ENCODE data around the gene GGT5.

The GGT5 gene

DNA sequence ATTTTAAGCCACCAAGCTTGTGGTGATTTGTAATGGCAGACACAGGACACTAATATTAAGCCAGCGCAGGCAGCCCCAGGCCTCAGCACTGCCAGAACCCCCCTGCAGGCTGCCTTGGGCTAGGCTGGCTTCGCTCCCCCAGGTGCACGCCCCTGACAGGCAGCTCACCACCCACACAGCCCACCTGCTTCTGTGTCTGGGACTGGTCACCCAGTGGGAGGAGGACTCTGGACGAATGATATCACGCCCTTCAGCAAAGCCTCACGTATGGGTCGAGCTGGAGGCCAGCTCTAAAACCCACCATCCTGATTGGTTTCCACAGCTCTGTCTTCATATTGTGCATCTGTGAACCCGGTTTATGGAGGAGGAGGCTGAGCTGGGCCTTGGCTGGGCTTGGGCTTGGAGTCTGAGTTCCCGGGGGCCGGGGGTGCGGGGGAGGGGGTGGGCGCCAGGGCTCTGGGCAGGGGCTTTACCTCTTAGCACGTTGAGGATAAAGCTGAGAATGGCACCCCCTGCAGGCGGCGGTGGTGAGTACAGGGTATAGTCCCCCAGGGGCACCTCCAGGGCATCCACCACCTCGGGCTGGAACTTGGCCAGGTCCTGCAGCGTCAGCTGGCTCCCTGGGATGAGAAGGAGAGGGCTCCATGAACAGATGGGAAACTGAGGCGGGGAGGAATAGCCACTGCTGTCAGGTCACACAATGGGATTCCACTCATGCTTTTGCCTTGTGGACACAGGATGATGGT is 13.8 kb downstream of the GGT5 start:
- TF ChIP-seq, protein P1, sequence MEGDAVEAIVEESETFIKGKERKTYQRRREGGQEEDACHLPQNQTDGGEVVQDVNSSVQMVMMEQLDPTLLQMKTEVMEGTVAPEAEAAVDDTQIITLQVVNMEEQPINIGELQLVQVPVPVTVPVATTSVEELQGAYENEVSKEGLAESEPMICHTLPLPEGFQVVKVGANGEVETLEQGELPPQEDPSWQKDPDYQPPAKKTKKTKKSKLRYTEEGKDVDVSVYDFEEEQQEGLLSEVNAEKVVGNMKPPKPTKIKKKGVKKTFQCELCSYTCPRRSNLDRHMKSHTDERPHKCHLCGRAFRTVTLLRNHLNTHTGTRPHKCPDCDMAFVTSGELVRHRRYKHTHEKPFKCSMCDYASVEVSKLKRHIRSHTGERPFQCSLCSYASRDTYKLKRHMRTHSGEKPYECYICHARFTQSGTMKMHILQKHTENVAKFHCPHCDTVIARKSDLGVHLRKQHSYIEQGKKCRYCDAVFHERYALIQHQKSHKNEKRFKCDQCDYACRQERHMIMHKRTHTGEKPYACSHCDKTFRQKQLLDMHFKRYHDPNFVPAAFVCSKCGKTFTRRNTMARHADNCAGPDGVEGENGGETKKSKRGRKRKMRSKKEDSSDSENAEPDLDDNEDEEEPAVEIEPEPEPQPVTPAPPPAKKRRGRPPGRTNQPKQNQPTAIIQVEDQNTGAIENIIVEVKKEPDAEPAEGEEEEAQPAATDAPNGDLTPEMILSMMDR (IDR thresholded peaks at IDR 0.05; ENCODE audit: control insufficient read depth, insufficient read depth, low read depth, low read length, missing control alignments), result no peak
- no peak overlapping the region for H3K4me3 ChIP-seq (ENCODE audit: control insufficient read depth, low read depth, low read length)
- no peak for DNase-seq (ENCODE audit: low read depth)

DNA sequence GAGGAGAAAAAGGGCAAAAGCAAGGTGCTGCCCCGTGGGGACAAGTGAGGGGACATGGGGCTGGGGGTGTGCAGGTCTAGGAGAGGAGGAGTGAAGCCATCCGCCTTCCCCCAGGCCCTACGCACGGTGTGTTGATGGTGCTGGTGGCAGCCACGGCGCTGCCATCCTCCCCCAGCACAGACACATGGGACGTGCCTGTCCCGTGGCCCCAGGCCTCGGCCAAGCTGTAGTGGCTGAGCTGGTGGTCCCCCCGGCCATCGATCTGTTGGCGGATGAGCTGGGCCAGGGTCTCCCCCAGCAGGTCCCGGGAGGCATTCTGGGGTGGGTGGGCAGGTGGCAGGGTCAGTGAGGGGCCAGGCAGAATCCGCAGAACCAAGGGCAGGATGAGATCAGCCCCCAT is 18.9 kb downstream of the GGT5 start:
- no peak overlapping the region for H3K4me3 ChIP-seq (ENCODE audit: control insufficient read depth, low read depth, low read length)
- TF ChIP-seq, protein P1 (IDR thresholded peaks at IDR 0.05; ENCODE audit: control insufficient read depth, insufficient read depth, low read depth, low read length, missing control alignments), result no peak
- no peak for DNase-seq (ENCODE audit: low read depth)

DNA sequence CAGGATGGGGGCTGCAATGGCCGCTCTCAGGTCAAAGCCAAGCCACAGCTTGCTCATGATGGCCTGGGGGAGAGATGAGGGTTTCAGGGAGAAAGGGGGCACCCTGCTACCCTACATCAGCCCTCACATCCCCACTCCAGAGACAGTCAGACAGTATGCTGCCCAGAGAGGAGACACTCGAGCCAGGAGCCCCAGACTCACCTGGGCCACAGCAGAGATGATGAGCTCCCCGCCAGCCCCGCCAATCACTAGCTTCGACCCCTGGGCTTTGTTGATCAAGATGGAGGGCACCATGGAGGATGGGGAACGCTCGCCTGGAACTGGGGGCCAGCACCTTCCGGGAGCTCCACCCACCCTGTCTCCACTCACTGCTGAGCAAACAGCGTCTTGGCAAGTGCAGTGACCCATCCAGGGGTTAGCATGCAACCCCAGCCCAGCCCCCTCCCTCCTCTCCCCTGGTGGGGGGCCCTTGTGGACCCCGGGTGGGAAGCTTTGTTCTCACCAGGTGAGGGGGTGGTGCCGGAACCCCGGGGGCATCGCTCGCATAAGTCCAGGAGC is 19.8 kb downstream of the GGT5 start:
- H3K4me3 ChIP-seq (ENCODE audit: control insufficient read depth, low read depth, low read length), result no peak overlapping the region
- no peak for DNase-seq (ENCODE audit: low read depth)
- TF ChIP-seq, protein P1 (IDR thresholded peaks at IDR 0.05; ENCODE audit: control insufficient read depth, insufficient read depth, low read depth, low read length, missing control alignments), result no peak

DNA sequence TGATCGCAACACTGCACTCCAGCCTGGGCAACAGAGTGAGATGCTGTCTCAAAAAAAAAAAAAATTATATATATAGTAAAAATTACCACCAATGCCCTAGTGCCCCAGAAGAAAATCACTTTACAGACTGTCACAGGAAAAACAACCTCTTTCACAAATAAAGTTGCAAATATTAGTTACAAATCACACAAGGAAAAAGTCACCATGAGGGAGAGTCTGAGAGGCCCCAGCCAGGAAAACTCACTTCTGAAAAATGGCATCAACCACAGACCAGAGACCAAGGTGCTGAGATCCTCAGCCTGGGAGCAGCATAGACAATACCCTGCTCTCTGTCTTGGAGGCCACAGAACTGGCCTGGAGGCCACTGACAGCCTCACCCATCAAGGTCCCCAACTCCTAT is 20.4 kb downstream of the GGT5 start:
- no peak overlapping the region for H3K4me3 ChIP-seq (ENCODE audit: control insufficient read depth, low read depth, low read length)
- TF ChIP-seq, protein P1 (IDR thresholded peaks at IDR 0.05; ENCODE audit: control insufficient read depth, insufficient read depth, low read depth, low read length, missing control alignments), result no peak
- no peak for DNase-seq (ENCODE audit: low read depth)

DNA sequence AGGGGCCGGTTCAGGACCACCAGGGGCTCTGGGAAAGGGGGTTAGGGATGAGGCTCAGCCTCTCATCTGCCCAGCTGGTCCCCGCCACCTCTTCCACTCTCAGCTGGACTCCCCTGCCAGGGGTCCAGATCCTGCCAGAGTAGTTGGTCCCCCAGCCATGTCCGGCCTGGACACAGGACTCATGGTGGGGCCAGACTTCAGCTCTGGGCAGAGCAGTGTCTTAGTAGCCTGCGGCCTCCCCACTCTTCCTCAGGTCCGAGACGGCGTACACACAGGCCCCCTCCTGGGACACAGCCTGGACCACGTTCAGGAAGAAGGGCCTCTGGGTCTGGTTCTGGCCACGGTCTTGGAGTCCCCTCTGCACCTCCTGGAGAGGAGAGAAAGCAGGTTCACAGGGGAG is 25.1 kb downstream of the GGT5 start:
- DNase-seq (ENCODE audit: low read depth), result no peak
- TF ChIP-seq, protein P1 (IDR thresholded peaks at IDR 0.05; ENCODE audit: control insufficient read depth, insufficient read depth, low read depth, low read length, missing control alignments), result no peak
- no peak overlapping the region for H3K4me3 ChIP-seq (ENCODE audit: control insufficient read depth, low read depth, low read length)

DNA sequence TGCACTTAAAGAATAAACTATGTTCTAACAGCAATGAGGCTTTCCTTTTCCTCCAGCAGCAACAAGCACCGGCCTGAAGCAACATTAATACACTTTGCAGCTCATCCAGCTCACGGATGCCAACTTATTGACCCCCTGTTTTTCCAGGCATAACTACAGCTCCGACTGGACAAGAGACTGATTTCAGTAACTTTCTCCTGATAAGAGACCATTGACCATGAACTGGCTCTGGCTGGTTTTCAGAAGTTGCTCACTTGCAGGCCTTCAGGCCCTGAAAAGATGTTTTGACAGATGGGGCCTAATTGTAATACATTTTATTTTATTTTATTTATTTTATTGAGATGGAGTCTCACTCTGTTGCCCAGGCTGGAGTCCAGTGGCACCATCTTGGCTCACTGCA is 27.5 kb downstream of the GGT5 start:
- H3K4me3 ChIP-seq (ENCODE audit: control insufficient read depth, low read depth, low read length), result no peak overlapping the region
- DNase-seq (ENCODE audit: low read depth), result no peak
- TF ChIP-seq, protein P1 (IDR thresholded peaks at IDR 0.05; ENCODE audit: control insufficient read depth, insufficient read depth, low read depth, low read length, missing control alignments), result no peak

All from AG09309 (cell line).